ENCODE results near the gene NKX3-2.

DNA sequence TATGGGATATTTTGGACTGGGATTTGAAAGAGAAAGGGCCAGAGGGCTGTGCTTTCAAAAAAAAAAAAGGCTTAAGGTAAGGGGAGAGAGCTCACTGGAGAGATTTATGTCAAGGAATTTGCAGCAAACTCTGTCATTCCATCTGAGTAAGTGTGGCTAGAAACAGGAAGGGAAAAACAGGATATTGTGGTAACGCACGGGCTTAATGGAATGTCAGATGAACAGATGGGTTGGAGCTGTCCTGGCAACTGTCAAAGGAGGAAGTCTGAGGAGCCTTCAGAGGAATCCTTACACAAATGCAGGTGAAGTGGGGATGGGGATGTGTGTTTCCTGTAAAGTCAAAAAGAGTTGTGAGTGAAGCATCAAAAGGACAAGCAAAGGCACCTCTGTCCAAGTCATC, 15.1 kb upstream of the NKX3-2 start:
- TF ChIP-seq, protein P1, sequence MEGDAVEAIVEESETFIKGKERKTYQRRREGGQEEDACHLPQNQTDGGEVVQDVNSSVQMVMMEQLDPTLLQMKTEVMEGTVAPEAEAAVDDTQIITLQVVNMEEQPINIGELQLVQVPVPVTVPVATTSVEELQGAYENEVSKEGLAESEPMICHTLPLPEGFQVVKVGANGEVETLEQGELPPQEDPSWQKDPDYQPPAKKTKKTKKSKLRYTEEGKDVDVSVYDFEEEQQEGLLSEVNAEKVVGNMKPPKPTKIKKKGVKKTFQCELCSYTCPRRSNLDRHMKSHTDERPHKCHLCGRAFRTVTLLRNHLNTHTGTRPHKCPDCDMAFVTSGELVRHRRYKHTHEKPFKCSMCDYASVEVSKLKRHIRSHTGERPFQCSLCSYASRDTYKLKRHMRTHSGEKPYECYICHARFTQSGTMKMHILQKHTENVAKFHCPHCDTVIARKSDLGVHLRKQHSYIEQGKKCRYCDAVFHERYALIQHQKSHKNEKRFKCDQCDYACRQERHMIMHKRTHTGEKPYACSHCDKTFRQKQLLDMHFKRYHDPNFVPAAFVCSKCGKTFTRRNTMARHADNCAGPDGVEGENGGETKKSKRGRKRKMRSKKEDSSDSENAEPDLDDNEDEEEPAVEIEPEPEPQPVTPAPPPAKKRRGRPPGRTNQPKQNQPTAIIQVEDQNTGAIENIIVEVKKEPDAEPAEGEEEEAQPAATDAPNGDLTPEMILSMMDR (IDR thresholded peaks at IDR 0.05; ENCODE audit: insufficient read depth, low read depth, low read length): no peak
- TF ChIP-seq EZH2 (IDR thresholded peaks at IDR 0.05; ENCODE audit: insufficient read depth, low read length): no peak
